GM18951 (cell line): Measurements from ENCODE around the gene ZPBP.

Experiments used
- POLR2A ChIP-seq: IDR thresholded peaks from 4 replicates; pipeline ENCODE4 v1.6.1; 2011; ENCODE audit warnings: mild to moderate bottlenecking; ENCODE audit not compliant: insufficient read length, insufficient read depth; ENCODE audit errors: extremely low read depth
- in situ Hi-C: fragments of 300-500 bp; cut with MboI; formaldehyde crosslinking; loops from one replicate; pipeline ENCODE4 v1.12.0; 2022; ENCODE audit warnings: low sequenced_read_pairs, mixed read lengths, inconsistent platforms; ENCODE audit not compliant: unreplicated experiment

ZPBP gene

GRCh38 chr7:49986191-49986590 is 106.9 kb downstream of the ZPBP start:
- TF ChIP-seq POLR2A = no peak
- in situ Hi-C loops = no loop called here

GRCh38 chr7:49980465-49980864 is 112.6 kb downstream of the ZPBP start:
- in situ Hi-C loops = no loop called here

GRCh38 chr7:49976238-49976637 is 116.8 kb downstream of the ZPBP start:
- in situ Hi-C loops = no loop called here
- TF ChIP-seq POLR2A = no peak

More at GRCh38 chr7:49980465-49980864, 112.6 kb downstream of the ZPBP start:
- no peak for TF ChIP-seq POLR2A

GRCh38 chr7:49974035-49974434 is 119.0 kb downstream of the ZPBP start:
- in situ Hi-C loops = no loop called here

GRCh38 chr7:49937608-49938007 is 155.4 kb downstream of the ZPBP start:
- in situ Hi-C loops = no loop called here
- TF ChIP-seq POLR2A = no peak

More at GRCh38 chr7:49974035-49974434, 119.0 kb downstream of the ZPBP start:
- TF ChIP-seq POLR2A = no peak

GRCh38 chr7:49931627-49932026 is 161.4 kb downstream of the ZPBP start:
- no peak for TF ChIP-seq POLR2A
- in situ Hi-C loops = no loop called here

GRCh38 chr7:49928787-49929186 is 164.3 kb downstream of the ZPBP start:
- no peak for TF ChIP-seq POLR2A
- in situ Hi-C loops = no loop called here

GRCh38 chr7:49927631-49928030 is 165.4 kb downstream of the ZPBP start:
- TF ChIP-seq POLR2A = no peak
- in situ Hi-C loops = no loop called here

GRCh38 chr7:49926720-49927119 is 166.3 kb downstream of the ZPBP start:
- in situ Hi-C loops = no loop called here
- no peak for TF ChIP-seq POLR2A

- in situ Hi-C loops = no loop called here
- TF ChIP-seq POLR2A = no peak
Measured at GRCh38 chr7:49911909-49912308, 181.1 kb downstream of the ZPBP start.

GRCh38 chr7:49894543-49894942 is 198.5 kb downstream of the ZPBP start:
- in situ Hi-C loops = no loop called here
- TF ChIP-seq POLR2A = no peak

GRCh38 chr7:49893131-49893530 is 199.9 kb downstream of the ZPBP start:
- in situ Hi-C loops = no loop called here
- no peak for TF ChIP-seq POLR2A

- TF ChIP-seq POLR2A = no peak
- in situ Hi-C loops = no loop called here
Measured at GRCh38 chr7:49892481-49892880, 200.6 kb downstream of the ZPBP start.
